Heart right ventricle (tissue), 16 donors: Measurements from ENCODE around the gene UBAC2. TPM values are rescaled to one million over a fixed set of nuclear protein-coding genes. Genes with fewer than 3 reads are reported as not detected.

Experiments
- ATAC-seq, 8 donors: fragments of 200-7000 bp; cut with Tn5 transposase; one replicate each; pipeline ENCODE4 v1.9.1; 2020; ENCODE audit warnings: mild to moderate bottlenecking in 8 of 8, moderate library complexity in 8 of 8, moderate number of reproducible peaks in 1 of 8
- DNase-seq, 2 donors: peaks; one replicate each; pipeline ENCODE4 v3.0.0-alpha.2; 2020
- H3K27ac ChIP-seq, 10 donors: fragments of 200-600 bp; sonication (generic) in 2 of 10; one replicate each; pipeline versions ENCODE4 v1.5.0 to v1.8.0; 2020 to 2022; ENCODE audit warnings: mild to moderate bottlenecking in 3 of 10
- H3K27me3 ChIP-seq, 7 donors: fragments of 200-600 bp; one replicate each; pipeline ENCODE4 v1.8.0; 2021 to 2022; ENCODE audit warnings: mild to moderate bottlenecking in 2 of 7
- H3K36me3 ChIP-seq, 9 donors: fragments of 200-600 bp; sonication (generic) in 1 of 9; one replicate each; pipeline versions ENCODE4 v1.5.0 to v1.8.0; 2020 to 2022; ENCODE audit warnings: mild to moderate bottlenecking in 2 of 9
- H3K4me1 ChIP-seq, 9 donors: fragments of 200-600 bp; sonication (generic) in 1 of 9; one replicate each; pipeline versions ENCODE4 v1.5.0 to v1.8.0; 2020 to 2022; ENCODE audit warnings: mild to moderate bottlenecking in 4 of 9
- H3K4me3 ChIP-seq, 10 donors: fragments of 200-600 bp; sonication (generic) in 2 of 10; one replicate each; pipeline versions ENCODE4 v1.5.0 to v1.8.0; 2020 to 2022; ENCODE audit warnings: mild to moderate bottlenecking in 7 of 10, moderate library complexity in 2 of 10
- H3K9me3 ChIP-seq, 11 donors: fragments of 200-600 bp in 10 of 11; sonication (generic) in 2 of 11; one replicate each; pipeline versions ENCODE4 v1.5.0 to v1.8.0; 2013 to 2022; ENCODE audit warnings: mild to moderate bottlenecking in 2 of 11, control low read depth in 1 of 11, moderate library complexity in 1 of 11
- CTCF ChIP-seq, 9 donors: fragments of 200-600 bp; sonication (generic) in 2 of 9; IDR thresholded peaks; one replicate each; pipeline versions ENCODE4 v1.5.0 to v1.8.0; 2021 to 2022; ENCODE audit warnings: antibody characterized with exemption in 9 of 9, mild to moderate bottlenecking in 5 of 9, moderate library complexity in 1 of 9
- WGBS, 2 donors: extraction: QIAGEN DNeasy Blood & Tissue Kit; methylation state at CpG; one replicate each; pipeline ENCODE4 v1.1.7; 2013; ENCODE audit warnings: inconsistent platforms in 1 of 2; 5-methylcytosine and 5-hydroxymethylcytosine counted together
- intact Hi-C, 10 donors: fragments of 100-400 bp; cut with DNase I; formaldehyde crosslinking; loops; one replicate each; pipeline versions ENCODE4 v1.11.1 to v1.14.2; 2022
- polyA plus RNA-seq, 2 donors: library from polyadenylated mRNA; stranded (reverse); fragments of 200-250 nt; gene quantifications; one replicate each; pipeline ENCODE4 v1.2.3, GENCODE V29; 2013
- total RNA-seq, 10 donors: library from RNA; stranded (reverse); fragmentation: NEBNext Ultra II Directional in 3 of 10; extraction: Animal tissue kit (Norgen Biotek cat#: 25700) in 3 of 10; gene quantifications; one replicate each; pipeline versions ENCODE4 v1.2.1 to v1.2.4, GENCODE V29; 2021 to 2023
- donor health status: Arrhythmogenic right ventricular cardiomyopathy.
- donor health status: ischemic (EF 13 %, LVEDD 7.1; RV severe dilation, severe dysfunction).
- donor health status: healthy with polysubstance abuse.
- donor health status: DM: no; HTN: yes; CAD: no.
- donor health status: DM: no; HTN: no; CAD: no.
- donor health status: ischemic (EF 25% LVEDD 6.9; RV normal size, moderate dysfunction).
- donor health status: ischemic (EF 25% LVEDD 5.7; RV mildly dilated, moderate dysfunction).
- donor health status: healthy.
- donor health status: DM: yes; HTN: yes; CAD: no.
- donor health status: Ischemic cardiomyopathy.
- donor health status: ischemic (EF 35%, LVEDD 5.7; RV mildly dilated, moderate dysfunction).
- donor health status: nonischemic (EF 11% LVEDD 7.7; RV severe dilation, severe dysfunction).
- donor health status: DM: yes; HTN: yes; CAD: no.
- donor health status: PGD.
- donor health status: ischemic (EF 29% LVEDD 5.4; RV normal size, mild dysfunction).
- donor health status: nonischemic (EF 23%, LVEDD 6.1; RV moderate dilation, normal function).

UBAC2 gene
- total and polyA plus RNA-seq, 12 donors = 31.8 to 60.4 (median 47.0) TPM

- Histone ChIP-seq H3K27me3 (no peaks in the 10 kb centered on the region), H3K4me3 (no peak overlapping the region), H3K9me3 (peaks cover 0 to 13% (median 0%) of the 10 kb centered on the region in 11 donors), H3K27ac (peak overlapping the region in 9 of 10 donors; percentile 29 to 83 (median 74)), H3K4me1 (peaks cover 2 to 80% (median 64%) of the 10 kb centered on the region in 9 donors), H3K36me3 (peaks cover 0 to 6% (median 0%) of the 10 kb centered on the region in 9 donors)
- 10 to 21% methylated on average over 6 of the region's 6 CpGs for WGBS, 2 donors
- intact Hi-C loops = loop anchor here in 2 of 10 donors (5.0 kb wide), 1 partner anchor 44 kb away; no protein-coding TSS in a partner anchor
- peak in 3 of 9 donors; percentile 16 to 20 (median 17) for TF ChIP-seq CTCF (IDR thresholded peaks at IDR 0.05)
- peak; percentile 40 to 93 (median 78) for ATAC-seq
- DNase-seq = peak; percentile 75 to 81
Observed at GRCh38 chr13:99218545-99218944, 17.9 kb downstream of the UBAC2 start.

GRCh38 chr13:99218969-99219368, 18.3 kb downstream of the UBAC2 start:
- no peak for TF ChIP-seq CTCF (IDR thresholded peaks at IDR 0.05)
- Histone ChIP-seq H3K27ac (peak overlapping the region in 9 of 10 donors; percentile 29 to 83 (median 74)), H3K4me3 (no peak overlapping the region), H3K4me1 (peaks cover 2 to 82% (median 64%) of the 10 kb centered on the region in 9 donors), H3K27me3 (no peaks in the 10 kb centered on the region), H3K36me3 (peaks cover 0 to 6% (median 0%) of the 10 kb centered on the region in 9 donors), H3K9me3 (peaks cover 0 to 13% (median 0%) of the 10 kb centered on the region in 11 donors)
- no peak for DNase-seq
- ATAC-seq = no peak
- 88 to 92% methylated on average over 2 of the region's 2 CpGs for WGBS, 2 donors
- intact Hi-C loops = loop anchor here in 2 of 10 donors (5.0 kb wide), 1 partner anchor 43 kb away; no protein-coding TSS in a partner anchor

- H3K27ac ChIP-seq = peak overlapping the region in 8 of 10 donors; percentile 8 to 83 (median 74)
- WGBS, 2 donors = 67 to 72% methylated on average over 6 of the region's 6 CpGs
- H3K27me3 ChIP-seq = no peaks in the 10 kb centered on the region
- peaks cover 0 to 6% (median 0%) of the 10 kb centered on the region in 9 donors for H3K36me3 ChIP-seq
- ATAC-seq (peak in 6 of 8 donors; percentile 27 to 65 (median 50)), DNase-seq (no peak)
- intact Hi-C loops = no loop called here
- no peak for TF ChIP-seq CTCF (IDR thresholded peaks at IDR 0.05)
- peaks cover 0 to 13% (median 0%) of the 10 kb centered on the region in 11 donors for H3K9me3 ChIP-seq
- no peak overlapping the region for H3K4me3 ChIP-seq
- peaks cover 2 to 82% (median 55%) of the 10 kb centered on the region in 9 donors for H3K4me1 ChIP-seq
Observed at GRCh38 chr13:99220199-99220935, 19.7 kb downstream of the UBAC2 start.

GRCh38 chr13:99221567-99222239, 21.0 kb downstream of the UBAC2 start:
- no peak for TF ChIP-seq CTCF (IDR thresholded peaks at IDR 0.05)
- peaks cover 2 to 91% (median 63%) of the 10 kb centered on the region in 9 donors for H3K4me1 ChIP-seq
- peak overlapping the region in 6 of 10 donors; percentile 51 to 83 (median 78) for H3K27ac ChIP-seq
- no peak overlapping the region for H3K4me3 ChIP-seq
- peaks cover 0 to 13% (median 0%) of the 10 kb centered on the region in 11 donors for H3K9me3 ChIP-seq
- no peak for ATAC-seq
- DNase-seq = no peak
- intact Hi-C loops = no loop called here
- WGBS, 2 donors = 86 to 87% methylated on average over 8 of the region's 8 CpGs
- no peaks in the 10 kb centered on the region for H3K27me3 ChIP-seq
- peaks cover 0 to 6% (median 0%) of the 10 kb centered on the region in 9 donors for H3K36me3 ChIP-seq
